ENCODE data around the gene CARD16.
"Not testable (repeated sequence)": the region's sequence is repeated elsewhere in the genome, so short reads cannot be mapped to it uniquely, and the experiment has no call there.

- not testable (repeated sequence) for TF ChIP-seq TCF7L2 (IDR thresholded peaks at IDR 0.05; ENCODE audit: low read depth, low read length); NFIC (IDR thresholded peaks at IDR 0.05); ZNF263 (CRISPR knock-in tag; IDR thresholded peaks at IDR 0.05; ENCODE audit: borderline replicate concordance); CTCF (IDR thresholded peaks at IDR 0.05 in 2 of 3, conservative IDR thresholded peaks at IDR 0.05 in 1 of 3; ENCODE audit: insufficient read depth in 2 of 3, low read depth in 1 of 3, low read length in 3 of 3); CUX1 (CRISPR knock-in tag; IDR thresholded peaks at IDR 0.05); ZBTB7A (IDR thresholded peaks at IDR 0.05; ENCODE audit: borderline replicate concordance, control insufficient read depth, low read depth, low read length); ELK1 (CRISPR knock-in tag; IDR thresholded peaks at IDR 0.05); ATF3 (IDR thresholded peaks at IDR 0.05); ATF3 (CRISPR knock-in tag; conservative IDR thresholded peaks at IDR 0.05); TCF3 (CRISPR knock-in tag; IDR thresholded peaks at IDR 0.05)
Observed at GRCh38 chr11:105034388-105034787, 10.7 kb downstream of the CARD16 start.
